Fibroblast of peridontal ligament (primary cell): ENCODE results near the gene CENPP.
"Not testable (repeated sequence)": the region's sequence is repeated elsewhere in the genome, so short reads cannot be mapped to it uniquely, and the experiment has no call there.

ENCODE experiments used
- DNase-seq: peaks from one replicate; pipeline ENCODE4 v3.0.0-alpha.2; 2010; ENCODE audit errors: extremely low read depth

Gene CENPP

GRCh38 chr9:92380603-92381002 is 54.9 kb downstream of the CENPP start:
- no peak for DNase-seq

GRCh38 chr9:92381775-92382174 is 56.0 kb downstream of the CENPP start:
- no peak for DNase-seq

GRCh38 chr9:92384375-92384774 is 58.6 kb downstream of the CENPP start:
- DNase-seq, result peak; percentile 40

GRCh38 chr9:92385001-92385400 is 59.2 kb downstream of the CENPP start:
- DNase-seq, result no peak

- DNase-seq, result no peak
Measured at GRCh38 chr9:92385477-92385876, 59.7 kb downstream of the CENPP start.

GRCh38 chr9:92385953-92386352 is 60.2 kb downstream of the CENPP start:
- no peak for DNase-seq

GRCh38 chr9:92392690-92393089 is 66.9 kb downstream of the CENPP start:
- no peak for DNase-seq

- DNase-seq, result peak; percentile 70
Measured at GRCh38 chr9:92393686-92394085, 67.9 kb downstream of the CENPP start.

GRCh38 chr9:92395617-92396016 is 69.9 kb downstream of the CENPP start:
- DNase-seq, result no peak

- DNase-seq, result no peak
Measured at GRCh38 chr9:92397853-92398252, 72.1 kb downstream of the CENPP start.

- DNase-seq, result no peak
Measured at GRCh38 chr9:92402360-92402759, 76.6 kb downstream of the CENPP start.

- no peak for DNase-seq
Measured at GRCh38 chr9:92402826-92403745, 77.3 kb downstream of the CENPP start.

GRCh38 chr9:92404042-92404836 is 78.5 kb downstream of the CENPP start, which contains the start of gene OGN:
Gene OGN, minus strand, starts transcription at chr9:92404578. Its CDS starts 1,171 bp downstream, at chr9:92403407.
- DNase-seq, result peak; percentile 84

GRCh38 chr9:92405818-92406217 is 80.1 kb downstream of the CENPP start:
- DNase-seq, result no peak

- no peak for DNase-seq
Measured at GRCh38 chr9:92406477-92406876, 80.7 kb downstream of the CENPP start.

- DNase-seq, result peak; percentile 53
Measured at GRCh38 chr9:92407818-92408217, 82.1 kb downstream of the CENPP start.

GRCh38 chr9:92408747-92409478 is 83.2 kb downstream of the CENPP start:
- DNase-seq, result peak; percentile 53

- DNase-seq, result not testable (repeated sequence)
Measured at GRCh38 chr9:92411157-92411556, 85.4 kb downstream of the CENPP start.

- no peak for DNase-seq
Measured at GRCh38 chr9:92414566-92414965, 88.8 kb downstream of the CENPP start.

- DNase-seq, result no peak
Measured at GRCh38 chr9:92422611-92423338, 97.0 kb downstream of the CENPP start.

- no peak for DNase-seq
Measured at GRCh38 chr9:92423612-92424011, 97.9 kb downstream of the CENPP start.
